ENCODE results near the gene HPX.

The HPX gene

GRCh38 chr11:6390718-6391469, 49.9 kb downstream of the HPX start:
- DNase-seq (ENCODE audit: low read depth, low spot score) = no peak

DNA sequence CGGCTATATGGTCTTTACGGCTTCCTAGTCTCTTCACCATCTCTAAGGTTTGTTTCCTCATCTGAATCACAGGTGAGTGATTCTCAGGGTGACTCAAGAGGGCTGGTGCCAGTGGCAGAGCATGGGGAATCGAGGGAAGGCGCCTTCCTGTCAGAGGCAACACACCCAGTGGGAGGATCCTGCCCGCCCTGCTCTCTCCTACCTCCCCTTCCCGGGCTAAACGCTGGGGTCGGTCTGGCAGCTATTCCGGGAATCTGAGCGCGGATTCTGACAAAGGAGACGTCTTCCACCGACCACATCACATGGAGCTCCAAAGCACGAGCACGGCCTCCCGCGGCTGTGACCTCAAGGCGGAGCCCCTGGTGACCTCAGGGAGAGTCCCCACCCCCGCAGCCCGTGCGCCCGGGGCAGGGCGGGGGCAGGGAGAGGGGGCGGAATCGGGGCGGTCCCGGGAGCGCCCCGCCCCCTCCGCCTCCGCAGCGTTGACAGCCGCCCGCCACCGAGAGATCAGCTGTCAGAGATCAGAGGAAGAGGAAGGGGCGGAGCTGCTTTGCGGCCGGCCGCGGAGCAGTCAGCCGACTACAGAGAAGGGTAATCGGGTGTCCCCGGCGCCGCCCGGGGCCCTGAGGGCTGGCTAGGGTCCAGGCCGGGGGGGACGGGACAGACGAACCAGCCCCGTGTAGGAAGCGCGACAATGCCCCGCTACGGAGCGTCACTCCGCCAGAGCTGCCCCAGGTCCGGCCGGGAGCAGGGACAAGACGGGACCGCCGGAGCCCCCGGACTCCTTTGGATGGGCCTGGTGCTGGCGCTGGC, 50.7 kb downstream of the HPX start, which contains the start of gene SMPD1:
SMPD1 (plus strand) TSS at position 570 of the 813 bp plus-strand sequence; CDS start at position 695, 125 bp downstream.
- peak; percentile 81 for DNase-seq (ENCODE audit: low read depth, low spot score)

DNA sequence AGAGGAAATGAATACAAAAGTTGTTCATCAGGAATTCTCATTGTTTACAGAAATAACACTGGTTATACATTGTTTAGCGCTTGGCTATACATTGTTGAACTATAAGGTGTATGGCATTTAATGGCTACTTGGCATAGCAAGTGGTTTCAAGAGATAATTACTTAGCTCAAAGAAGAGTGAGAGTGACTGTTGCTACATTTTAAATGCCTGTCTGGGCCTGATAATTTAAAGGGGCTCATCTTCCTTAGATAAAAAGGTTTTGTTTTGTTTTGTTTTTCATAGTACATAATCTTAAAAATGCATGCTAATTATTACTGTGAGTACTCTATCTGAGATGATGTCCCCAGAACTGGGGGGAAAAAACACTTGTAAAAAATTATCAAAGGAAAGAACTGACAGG, 52.0 kb downstream of the HPX start:
- DNase-seq (ENCODE audit: low read depth, low spot score) = no peak

GRCh38 chr11:6387811-6388599, 52.8 kb downstream of the HPX start:
- no peak for DNase-seq (ENCODE audit: low read depth, low spot score)

- DNase-seq (ENCODE audit: low read depth, low spot score) = no peak
Observed at GRCh38 chr11:6385046-6385777, 55.6 kb downstream of the HPX start.

Measured in brain pericyte (primary cell).